Measurements from ENCODE around the gene HMSD.
"Not testable (repeated sequence)": the region's sequence is repeated elsewhere in the genome, so short reads cannot be mapped to it uniquely, and the experiment has no call there.

Gene HMSD, protein sequence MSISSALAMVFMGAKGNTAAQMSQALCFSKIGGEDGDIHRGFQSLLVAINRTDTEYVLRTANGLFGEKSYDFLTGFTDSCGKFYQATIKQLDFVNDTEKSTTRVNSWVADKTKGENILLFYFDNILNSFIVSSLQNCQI

DNA sequence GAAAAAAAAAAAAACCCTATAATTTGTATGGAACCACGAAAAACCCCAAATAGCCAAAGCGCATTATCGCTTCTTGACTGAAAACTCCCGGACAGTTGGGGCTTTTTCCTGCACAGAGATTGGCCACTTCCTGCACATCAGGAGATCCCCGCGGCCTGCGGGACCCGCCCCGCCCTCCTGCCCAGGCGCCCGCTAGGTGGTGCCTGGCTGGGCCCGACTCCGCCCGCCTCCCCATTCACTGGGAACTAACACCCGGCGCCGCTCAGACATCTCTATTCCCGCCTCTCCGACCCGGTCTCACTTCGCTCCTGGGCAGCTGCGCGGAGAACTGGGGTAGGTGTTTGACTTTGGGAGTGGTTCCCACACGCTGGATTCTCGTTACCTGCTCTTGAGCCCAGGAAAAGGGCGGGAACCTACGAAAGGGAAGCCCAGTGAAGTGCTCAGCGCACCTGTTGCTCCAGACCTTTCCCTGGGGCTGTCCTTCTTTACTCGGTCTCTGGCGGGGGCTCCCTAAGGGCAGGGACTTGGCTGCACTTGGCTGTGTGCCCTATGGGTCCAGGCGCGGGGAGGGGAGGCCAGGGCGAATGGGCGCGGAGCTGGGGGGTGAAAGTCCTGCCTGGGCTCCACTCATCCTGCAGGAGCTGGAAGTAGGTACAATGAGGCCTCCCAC is at the start of gene HMSD:
TSS of gene HMSD (plus strand) at position 234 of the 670 bp plus-strand sequence. CDS start 4,155 bp downstream, outside the sequence.
- DNase-seq (ENCODE audit: low read depth) = peak; percentile 43

DNA sequence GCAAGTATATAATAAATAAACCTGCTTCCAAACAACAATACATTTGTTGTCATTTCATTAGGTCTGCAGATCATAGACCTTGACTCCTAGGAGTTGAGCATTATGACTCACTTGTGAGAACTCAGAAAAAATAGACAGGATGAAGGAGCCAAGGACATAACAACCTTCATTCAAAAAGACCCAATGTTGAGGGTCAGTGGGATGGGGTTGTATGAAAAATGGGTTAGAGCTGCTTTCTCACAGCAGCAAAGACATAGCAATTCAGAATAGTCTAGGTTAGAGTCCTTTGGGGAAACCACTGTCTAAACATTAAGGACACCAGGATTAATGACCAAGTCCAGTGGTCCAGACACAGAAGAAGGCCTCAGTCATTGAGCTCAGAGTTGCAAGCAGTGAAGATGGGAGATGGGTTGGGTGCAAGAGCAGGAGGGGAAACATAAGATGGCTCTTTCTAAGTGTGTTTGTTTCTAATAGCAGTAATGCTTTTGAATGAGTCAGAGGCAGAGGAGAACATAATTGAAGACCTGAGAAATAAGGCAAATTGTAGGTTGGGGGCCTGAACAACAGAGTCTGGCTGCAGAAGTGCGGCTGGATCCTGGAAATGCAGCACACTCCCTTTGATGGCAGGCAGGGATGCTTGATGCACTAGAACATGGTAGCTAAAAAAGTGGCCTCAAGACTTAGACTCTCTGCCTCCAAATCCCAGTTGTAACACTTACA is 45.1 kb upstream of the HMSD start:
- DNase-seq (ENCODE audit: low read depth) = no peak

DNA sequence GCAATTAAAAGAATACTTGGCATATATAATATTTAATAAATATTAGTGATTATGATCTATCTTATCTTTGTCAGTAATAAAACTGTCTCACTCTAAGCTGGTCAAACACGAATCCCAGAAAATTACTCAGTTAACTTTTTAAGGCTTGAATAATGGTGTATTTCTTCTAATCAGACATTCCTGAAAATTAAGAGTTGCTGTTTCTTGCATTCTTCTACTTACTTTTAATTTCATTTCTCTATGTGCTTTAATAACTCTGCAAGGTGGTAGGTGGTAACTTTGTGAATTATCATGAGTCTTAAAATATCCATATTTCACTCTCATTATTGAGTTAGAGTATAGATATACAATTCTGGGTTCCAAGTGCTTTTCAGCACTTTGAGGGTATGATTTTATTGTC is 44.4 kb upstream of the HMSD start:
- no peak for DNase-seq (ENCODE audit: low read depth)

DNA sequence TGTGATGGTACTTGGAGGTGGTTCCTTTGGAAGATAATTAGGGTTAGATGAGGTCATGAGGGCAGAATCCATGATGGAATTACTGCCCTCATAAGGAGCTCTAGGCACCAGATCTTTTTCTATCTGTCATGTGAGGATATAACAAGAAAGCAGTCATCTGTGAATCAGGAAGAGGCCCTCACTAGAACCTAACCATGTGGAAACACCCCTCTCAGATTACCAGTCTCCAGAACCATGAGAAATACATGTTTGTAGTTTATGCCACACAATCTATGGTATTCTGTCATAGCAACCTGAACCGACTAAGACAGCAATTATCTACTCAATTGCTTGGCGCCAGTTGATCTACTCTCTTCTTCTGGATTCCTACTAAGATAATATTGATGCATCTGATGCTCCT is 43.7 kb upstream of the HMSD start:
- no peak for DNase-seq (ENCODE audit: low read depth)

DNA sequence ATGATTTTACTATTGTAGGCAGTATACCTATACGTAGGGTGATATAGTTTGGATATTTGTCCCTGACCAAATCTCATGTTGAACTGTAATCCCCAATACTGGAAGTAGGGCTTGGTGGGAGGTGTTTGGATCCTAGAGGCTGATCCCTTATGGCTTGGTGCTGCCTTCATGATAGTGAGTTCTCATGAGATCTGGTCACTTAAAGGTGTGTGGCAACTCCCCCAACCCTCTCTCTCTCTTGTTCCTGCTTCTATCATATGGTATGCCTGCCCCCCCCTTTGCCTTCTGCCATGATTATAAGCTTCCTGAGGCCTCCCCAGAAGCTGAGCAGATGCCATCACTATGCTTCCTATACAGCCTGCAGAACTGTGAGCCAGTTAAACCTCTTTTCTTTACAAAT is 43.0 kb upstream of the HMSD start:
- no peak for DNase-seq (ENCODE audit: low read depth)

DNA sequence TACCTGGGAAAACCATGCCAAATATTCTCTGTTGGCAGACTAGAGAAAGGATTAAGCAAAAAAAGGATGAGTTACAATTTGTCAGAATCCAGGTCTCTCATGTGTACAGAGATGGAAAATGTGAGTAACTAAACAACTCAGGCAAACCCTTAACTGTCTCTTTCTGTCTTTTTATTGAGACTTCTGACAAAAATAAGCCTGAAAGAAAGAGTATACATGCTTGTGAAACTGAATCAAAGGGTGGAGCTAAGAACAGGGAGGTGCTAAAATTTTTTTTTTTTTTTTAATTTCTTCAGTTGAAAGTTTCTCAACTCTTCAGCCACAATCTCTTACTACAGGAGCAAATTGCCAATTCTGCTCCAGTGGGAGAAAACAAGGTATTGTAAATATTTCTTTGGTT is 41.4 kb upstream of the HMSD start, which contains the start of gene SERPINB10:
TSS of gene SERPINB10 (plus strand) at position 295 of the 400 bp plus-strand sequence. CDS start 7,553 bp downstream, outside the sequence.
- no peak for DNase-seq (ENCODE audit: low read depth)

DNA sequence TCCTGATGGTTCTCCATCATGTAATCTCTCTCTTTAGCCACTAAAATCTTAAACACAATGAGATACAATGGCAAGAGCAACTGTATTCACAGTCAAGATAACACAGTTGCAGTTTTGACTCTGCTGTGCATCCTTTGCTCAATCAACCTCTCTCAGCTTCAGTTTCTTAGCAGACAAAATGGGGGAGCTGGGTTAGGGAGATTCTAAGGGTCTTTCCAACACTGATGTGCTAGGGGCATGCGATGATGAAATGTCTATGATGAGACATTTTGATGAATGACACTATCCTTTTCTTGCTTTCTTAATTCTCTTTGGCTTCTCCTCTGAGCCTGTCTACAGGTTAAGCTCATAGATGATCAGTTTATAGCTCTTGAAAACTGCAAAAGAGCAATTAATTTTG is 40.2 kb upstream of the HMSD start:
- DNase-seq (ENCODE audit: low read depth) = no peak

DNA sequence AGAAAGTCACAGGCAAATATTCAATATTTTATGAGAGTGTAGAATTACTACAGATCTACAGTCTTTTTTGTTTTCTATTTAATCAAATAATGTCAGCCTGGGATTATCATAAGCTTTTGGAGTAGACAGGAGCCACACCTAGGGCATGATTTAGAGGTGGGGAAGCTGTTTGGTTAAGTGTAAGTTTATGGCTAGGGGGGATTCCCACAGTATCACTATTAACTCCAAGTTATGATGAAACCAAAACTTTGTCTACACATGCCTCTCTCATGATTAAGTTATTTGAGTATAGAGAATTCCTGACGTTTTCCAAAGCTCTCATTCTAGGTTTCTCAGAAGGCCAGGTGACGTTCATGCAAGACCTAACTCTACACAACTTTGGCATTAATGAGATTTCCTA is 39.2 kb upstream of the HMSD start:
- no peak for DNase-seq (ENCODE audit: low read depth)

DNA sequence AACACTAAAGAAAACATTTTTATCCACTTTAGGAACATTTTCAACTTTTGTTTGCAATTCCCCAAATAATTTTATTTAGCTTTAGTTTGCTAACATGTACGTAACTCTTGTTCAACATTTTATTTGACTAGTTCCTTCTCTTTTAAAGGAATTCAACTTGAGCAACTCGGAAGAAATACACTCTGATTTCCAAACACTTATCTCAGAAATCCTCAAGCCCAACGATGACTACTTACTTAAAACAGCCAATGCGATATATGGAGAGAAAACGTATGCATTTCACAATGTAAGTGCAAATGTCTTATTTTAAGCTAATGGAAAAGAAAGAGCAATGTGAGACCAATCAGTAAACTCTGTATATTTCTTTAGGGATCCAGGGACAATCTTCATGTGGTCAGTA is 31.3 kb upstream of the HMSD start:
- no peak for DNase-seq (ENCODE audit: low read depth)

DNA sequence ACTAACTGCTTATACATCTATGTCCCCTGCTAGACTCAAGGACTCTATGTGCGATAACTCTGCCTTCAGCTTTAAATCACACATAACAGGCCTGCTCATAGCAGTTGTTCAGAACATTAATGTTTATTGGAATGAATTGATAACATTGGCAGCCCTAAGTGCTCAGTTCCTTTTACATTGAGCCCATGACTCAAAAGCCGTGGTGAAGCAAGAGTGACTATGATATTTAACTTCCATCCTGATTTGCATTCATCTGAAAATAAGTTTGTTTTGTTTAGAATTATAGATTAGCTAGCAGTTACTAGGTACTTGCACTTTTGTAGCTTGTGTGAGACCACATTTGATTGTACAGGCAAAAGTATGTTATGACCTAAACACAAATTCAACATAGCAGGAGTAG is 27.1 kb upstream of the HMSD start:
- DNase-seq (ENCODE audit: low read depth) = no peak

DNA sequence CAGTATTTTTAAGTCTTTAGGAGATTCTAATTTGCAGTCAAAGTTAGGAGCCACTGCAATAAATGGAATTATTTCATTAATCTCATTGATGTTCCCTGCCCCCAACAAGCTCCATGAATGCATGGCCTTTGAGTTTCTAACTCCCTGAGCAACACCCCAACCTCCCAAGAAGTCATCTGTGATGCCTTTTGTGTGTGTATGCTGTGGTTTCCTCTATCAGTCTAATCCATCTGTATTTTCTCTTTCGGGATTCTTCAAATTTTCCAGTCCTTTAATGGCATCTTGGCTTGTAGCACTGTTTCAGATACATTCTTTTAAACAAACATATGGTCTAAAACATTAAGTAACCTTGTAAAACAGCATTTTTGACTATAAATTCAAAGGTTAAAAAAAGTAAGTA is 24.6 kb upstream of the HMSD start:
- peak; percentile 87 for DNase-seq (ENCODE audit: low read depth)

DNA sequence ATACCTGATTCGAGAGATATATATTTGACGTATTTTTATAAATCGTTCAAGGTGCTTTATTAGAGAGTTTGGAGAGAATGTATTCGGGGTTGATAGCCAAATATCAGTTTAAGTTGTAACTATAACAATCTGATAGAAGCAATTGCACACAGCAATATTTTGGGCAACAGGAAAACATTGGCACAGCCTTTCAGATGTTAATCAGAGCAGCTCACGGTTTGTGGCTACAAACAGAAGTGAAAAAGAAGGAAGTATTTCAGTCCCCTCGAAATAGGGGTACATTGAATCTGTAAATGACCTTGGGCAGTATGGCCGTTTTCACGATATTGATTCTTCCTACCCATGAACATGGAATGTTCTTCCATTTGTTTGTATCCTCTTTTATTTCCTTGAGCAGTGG is 20.8 kb upstream of the HMSD start:
- DNase-seq (ENCODE audit: low read depth) = no peak

DNA sequence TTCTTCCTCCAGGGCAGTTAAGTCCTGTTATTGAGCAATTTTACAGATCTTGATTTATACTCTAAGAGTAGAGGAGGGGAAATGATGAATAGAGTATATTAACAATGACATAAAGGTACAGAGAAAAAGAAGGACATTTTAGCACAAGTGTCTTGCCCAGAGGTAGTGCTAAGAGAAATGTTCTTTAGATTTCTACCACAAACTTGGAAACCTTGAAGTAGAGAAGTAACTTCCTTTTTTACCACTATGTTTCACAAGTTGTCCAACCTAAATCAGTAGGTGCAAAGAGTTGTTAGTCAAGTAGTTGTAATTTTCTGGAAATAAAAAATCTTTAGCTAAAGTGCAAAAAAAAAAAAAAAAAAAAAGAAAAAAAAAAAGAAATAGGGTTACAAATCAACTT is 19.7 kb upstream of the HMSD start:
- not testable (repeated sequence) for DNase-seq (ENCODE audit: low read depth)

DNA sequence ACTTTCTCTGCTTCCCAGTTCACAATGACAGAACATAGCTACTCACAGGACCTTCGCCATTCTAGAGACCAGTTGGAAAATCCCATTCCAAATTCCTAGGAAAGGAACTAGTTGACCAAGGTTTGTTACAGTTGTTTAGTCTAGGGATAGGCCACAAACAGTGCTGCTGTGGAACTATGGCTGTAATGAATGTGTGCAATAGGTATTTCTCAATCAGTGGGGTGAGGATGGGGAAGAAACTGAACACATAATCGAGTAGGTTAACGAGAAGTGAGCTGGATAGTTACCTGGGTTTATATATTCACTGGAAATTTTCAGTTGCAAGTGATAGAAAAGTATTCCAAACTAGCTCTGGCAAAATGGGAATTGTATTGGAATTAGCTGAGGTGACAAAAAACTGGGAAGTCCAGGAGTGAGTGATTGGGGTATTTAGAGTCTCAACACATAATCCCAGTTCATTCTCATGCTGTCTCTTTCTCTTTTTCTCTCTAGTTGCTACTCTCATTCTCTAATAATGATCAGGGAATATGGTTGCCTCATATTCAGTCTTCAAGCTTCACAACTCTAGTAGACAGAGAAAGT is 18.2 kb upstream of the HMSD start:
- DNase-seq (ENCODE audit: low read depth) = no peak

DNA sequence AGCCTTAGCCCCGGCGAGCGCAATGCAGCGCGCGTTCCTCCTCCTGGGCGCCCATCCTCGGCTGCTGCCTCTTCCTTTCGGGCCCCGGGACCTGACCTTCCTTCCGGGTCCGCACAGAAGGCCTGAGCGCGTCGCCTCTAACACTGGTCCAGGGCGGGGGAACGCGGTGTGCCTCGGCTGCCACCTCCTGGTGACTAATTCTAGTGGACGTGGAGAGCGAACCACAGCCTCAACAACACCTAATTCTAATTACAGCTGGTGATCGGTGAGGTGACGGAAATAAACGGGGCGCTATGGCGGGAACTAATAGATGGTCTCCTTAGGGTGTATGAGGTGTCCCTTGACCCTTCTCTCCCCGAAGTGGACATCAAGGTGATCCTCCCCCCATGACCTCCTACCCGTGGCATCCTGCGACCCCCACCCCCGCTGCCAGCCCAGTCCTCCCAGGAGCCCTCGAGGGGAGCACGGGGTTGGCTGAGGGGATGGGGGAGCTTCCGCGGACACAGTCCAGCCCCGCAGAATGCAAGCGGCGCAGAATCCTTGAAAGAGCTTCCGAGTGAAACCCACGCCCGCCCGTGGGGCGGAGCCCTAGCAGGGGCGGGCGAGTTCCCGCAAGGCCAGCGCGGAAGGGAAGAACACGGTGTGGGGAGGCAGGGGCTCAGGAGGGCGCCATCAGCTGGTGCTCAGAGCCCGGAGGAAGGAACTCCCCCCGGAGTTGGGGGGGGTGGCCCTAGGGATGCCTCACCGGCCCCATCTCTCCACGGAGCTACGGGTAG is 12.8 kb upstream of the HMSD start:
- DNase-seq (ENCODE audit: low read depth) = peak; percentile 80

DNA sequence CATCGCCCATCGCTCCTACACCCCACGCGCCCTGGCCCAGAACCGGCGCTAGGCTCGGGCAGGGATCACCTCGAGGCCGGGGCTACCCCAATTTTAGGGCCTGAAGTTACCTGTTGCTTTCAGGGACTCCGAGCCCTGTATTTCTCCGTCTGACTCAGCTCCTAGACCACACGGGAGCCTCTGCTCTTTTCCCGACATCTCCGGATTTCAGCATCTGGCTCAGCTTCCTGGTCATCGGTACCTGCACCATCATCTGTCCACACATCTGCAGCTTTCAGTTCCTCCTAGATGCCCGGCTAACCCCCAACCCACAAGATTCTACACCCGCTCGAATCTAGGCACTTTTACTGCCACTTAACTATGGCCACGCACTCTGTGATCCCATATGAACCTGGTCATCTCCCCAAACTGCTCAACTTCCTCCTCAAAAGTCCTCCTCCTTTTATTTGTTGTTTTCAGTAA is 12.1 kb upstream of the HMSD start:
- DNase-seq (ENCODE audit: low read depth) = no peak

DNA sequence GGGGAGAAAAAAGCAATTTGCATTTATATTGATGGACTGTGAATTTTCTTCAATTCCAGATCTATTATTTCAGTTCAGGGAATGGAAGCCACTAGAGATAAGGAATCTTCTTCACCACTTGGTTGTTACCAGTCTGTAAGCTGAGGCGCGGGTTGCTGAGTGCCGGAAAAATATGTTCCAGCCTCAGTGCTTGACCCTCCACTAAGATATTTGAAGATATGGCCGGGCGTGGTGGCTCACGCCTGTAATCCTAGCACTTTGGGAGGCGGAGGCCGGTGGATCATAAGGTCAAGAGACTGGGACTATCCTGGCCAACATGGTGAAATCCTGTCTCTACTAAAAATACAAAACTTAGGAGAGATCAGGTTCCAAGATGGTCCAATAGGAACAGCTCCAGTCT is 9.1 kb upstream of the HMSD start:
- no peak for DNase-seq (ENCODE audit: low read depth)

DNA sequence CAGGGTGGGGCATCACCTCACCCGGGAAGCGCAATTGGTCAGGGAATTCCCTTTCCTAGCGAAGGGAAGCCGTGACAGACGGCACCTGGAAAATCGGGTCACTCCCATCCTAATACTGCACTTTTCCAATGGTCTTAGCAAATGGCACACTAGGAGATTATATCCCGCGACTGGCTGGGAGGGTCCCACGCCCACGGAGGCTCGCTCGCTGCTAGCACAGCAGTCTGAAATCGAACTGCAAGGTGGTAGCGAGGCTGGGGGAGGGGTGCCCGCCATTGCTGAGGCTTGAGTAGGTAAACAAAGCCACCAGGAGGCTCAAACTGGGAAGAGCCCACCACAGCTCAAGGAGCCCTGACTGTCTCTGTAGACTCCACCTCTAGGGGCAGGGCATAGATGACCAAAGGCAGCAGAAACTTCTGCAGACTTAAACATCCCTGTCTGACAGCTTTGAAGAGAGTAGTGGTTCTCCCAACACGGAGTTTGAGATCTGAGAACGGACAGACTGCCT is 8.5 kb upstream of the HMSD start:
- not testable (repeated sequence) for DNase-seq (ENCODE audit: low read depth)

DNA sequence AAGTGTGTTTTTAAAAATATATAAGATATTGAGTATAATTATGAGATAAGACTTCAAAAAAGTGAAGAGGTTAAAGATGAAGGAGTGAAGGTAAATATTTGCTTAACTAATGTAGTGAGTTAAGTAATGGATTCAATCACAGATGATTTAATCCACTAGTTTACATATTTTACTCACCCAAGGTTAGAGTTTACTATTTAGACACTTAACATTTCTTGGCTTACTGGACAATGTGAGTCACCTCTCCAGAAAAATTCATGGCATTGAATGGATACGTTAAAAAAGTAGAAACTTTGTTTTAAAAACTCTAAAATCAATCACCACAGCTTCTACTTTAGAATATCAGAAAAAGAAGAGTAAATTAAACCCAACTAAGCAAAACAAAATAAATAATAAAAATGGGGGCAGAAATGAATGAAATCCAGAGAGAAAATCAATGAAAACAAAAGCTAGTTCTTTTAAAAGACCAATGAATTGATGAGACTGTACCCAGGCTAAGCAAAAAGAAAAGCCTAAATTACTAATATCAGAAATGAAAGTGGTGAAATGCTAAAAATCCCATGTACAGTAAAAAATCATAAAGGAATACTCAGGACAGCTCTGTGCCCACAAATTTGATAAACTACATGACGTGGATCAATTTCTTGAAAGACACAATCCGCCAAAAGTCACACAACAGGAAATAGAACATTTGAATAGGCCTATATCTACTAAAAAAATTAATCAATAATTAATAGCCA is 1.9 kb upstream of the HMSD start:
- no peak for DNase-seq (ENCODE audit: low read depth)

DNA sequence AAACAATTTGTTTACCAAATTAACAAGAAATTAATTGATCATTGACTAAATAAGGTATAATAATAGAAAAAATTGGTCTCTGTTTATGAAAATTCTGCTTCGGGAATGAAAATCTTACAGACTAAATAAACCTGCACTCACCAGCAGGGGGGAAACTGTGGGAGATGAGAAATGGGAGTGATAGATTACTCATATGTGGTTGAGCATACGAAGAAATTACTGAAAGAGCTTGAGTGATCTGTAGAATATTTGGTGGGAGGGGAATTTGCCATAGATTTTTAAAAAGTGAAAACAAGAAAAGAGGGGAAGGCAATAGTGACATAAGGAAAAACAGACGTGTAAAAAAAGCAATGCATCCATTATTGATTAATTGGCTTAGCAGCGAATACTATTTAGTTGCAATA is 2.2 kb downstream of the HMSD start:
- peak; percentile 22 for DNase-seq (ENCODE audit: low read depth)

DNA sequence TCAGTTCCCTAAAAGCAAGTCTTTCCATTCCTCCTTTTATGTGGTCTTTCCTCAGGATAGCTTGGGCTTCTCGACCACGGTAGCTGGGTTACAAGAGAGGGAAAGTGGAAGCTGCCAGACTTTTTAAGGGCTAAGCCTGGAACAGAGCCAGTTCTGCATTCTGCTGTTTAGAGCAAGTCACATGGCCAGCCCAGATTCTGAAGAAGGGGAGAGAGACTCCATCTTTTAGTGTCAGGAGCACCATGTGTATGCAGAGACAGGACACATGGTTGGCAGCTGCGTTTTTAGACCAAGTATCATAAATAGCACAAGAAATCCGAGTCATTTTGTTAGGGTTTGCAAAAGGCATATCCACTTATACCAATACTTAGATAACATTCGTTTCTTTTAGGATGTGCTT is 4.7 kb downstream of the HMSD start:
- DNase-seq (ENCODE audit: low read depth) = peak; percentile 26
